HEK293T (cell line): ENCODE results near the gene TRHDE.

Experiments used
- CTCF ChIA-PET: fragments of 350-600 bp; formaldehyde crosslinking; extraction: SDS; loops from one replicate; lab custom pipeline; 2021; ENCODE audit warnings: antibody characterized with exemption, inconsistent platforms; lab: Yijun Ruan, JAX
- POLR2A ChIA-PET: fragments of 350-600 bp; formaldehyde crosslinking; extraction: SDS; loops from one replicate; lab custom pipeline; 2020; ENCODE audit warnings: antibody characterized with exemption, inconsistent platforms; lab: Yijun Ruan, JAX
- DNase-seq: peaks from one replicate; pipeline ENCODE4 v3.0.0; 2012; ENCODE audit warnings: mixed read lengths; ENCODE audit errors: extremely low spot score
- ARNT ChIP-seq: fragments of 450-650 bp; IDR thresholded peaks from 2 replicates; pipeline ENCODE4 v1.6.1; 2017; ENCODE audit warnings: mild to moderate bottlenecking
- BHLHE40 ChIP-seq: fragments of 450-650 bp; IDR thresholded peaks from 2 replicates; pipeline ENCODE4 v1.6.1; 2016; ENCODE audit warnings: mild to moderate bottlenecking, moderate library complexity, borderline replicate concordance
- CTBP1 ChIP-seq: fragments of 450-650 bp; IDR thresholded peaks from 2 replicates; pipeline ENCODE4 v1.6.1; 2016; ENCODE audit warnings: borderline replicate concordance
- ELF4 ChIP-seq: fragments of 450-650 bp; IDR thresholded peaks from 2 replicates; pipeline ENCODE4 v1.6.1; 2017; ENCODE audit warnings: antibody characterized with exemption
- FOXA1 ChIP-seq: fragments of 450-650 bp; IDR thresholded peaks from 2 replicates; pipeline ENCODE4 v1.6.1; 2016; ENCODE audit warnings: mild to moderate bottlenecking
- FOXK2 ChIP-seq: fragments of 450-650 bp; IDR thresholded peaks from 2 replicates; pipeline ENCODE4 v1.6.1; 2016; ENCODE audit warnings: mild to moderate bottlenecking
- FOXM1 ChIP-seq: fragments of 450-650 bp; IDR thresholded peaks from 2 replicates; pipeline ENCODE4 v1.6.1; 2017; ENCODE audit warnings: mild to moderate bottlenecking, borderline replicate concordance
- HDGF ChIP-seq: fragments of 450-650 bp; IDR thresholded peaks from 2 replicates; pipeline ENCODE4 v1.6.1; 2017; ENCODE audit warnings: antibody characterized with exemption, borderline replicate concordance
- L3MBTL2 ChIP-seq: fragments of 450-650 bp; conservative IDR thresholded peaks from 2 replicates; pipeline ENCODE4 v1.6.1; 2016; ENCODE audit warnings: mild to moderate bottlenecking
- LEF1 ChIP-seq: fragments of 450-650 bp; IDR thresholded peaks from 2 replicates; pipeline ENCODE4 v1.6.1; 2017; ENCODE audit warnings: mild to moderate bottlenecking, borderline replicate concordance
- NFRKB ChIP-seq: fragments of 450-650 bp; IDR thresholded peaks from 2 replicates; pipeline ENCODE4 v1.6.1; 2016; ENCODE audit warnings: mild to moderate bottlenecking, moderate library complexity
- PKNOX1 ChIP-seq: fragments of 450-650 bp; IDR thresholded peaks from 2 replicates; pipeline ENCODE4 v1.6.1; 2016
- SP1 ChIP-seq: fragments of 450-650 bp; IDR thresholded peaks from 2 replicates; pipeline ENCODE4 v1.6.1; 2017
- SUZ12 ChIP-seq: fragments of 450-650 bp; IDR thresholded peaks from 2 replicates; pipeline ENCODE4 v1.6.1; 2016; ENCODE audit warnings: mild to moderate bottlenecking
- TARDBP ChIP-seq: fragments of 450-650 bp; IDR thresholded peaks from 2 replicates; pipeline ENCODE4 v1.6.1; 2016
- ZNF384 ChIP-seq: fragments of 450-650 bp; IDR thresholded peaks from 2 replicates; pipeline ENCODE4 v1.6.1; 2016

The TRHDE gene

GRCh38 chr12:72291175-72291574 is 19.0 kb downstream of the TRHDE start:
- no peak for DNase-seq
- TF ChIP-seq BHLHE40, result no peak
- POLR2A ChIA-PET, result no interaction called here
- CTCF ChIA-PET, result no interaction called here

GRCh38 chr12:72293701-72294100 is 21.5 kb downstream of the TRHDE start:
- ChIA-PET CTCF (no interaction called here), POLR2A (no interaction called here)
- DNase-seq, result no peak
- no peak for TF ChIP-seq BHLHE40
- TF ChIP-seq CTBP1, result no peak
- no peak for TF ChIP-seq L3MBTL2
- TF ChIP-seq FOXK2, result no peak
- TF ChIP-seq HDGF, result no peak
- no peak for TF ChIP-seq ZNF384
- no peak for TF ChIP-seq ARNT
- TF ChIP-seq NFRKB, result no peak
- no peak for TF ChIP-seq SUZ12
- TF ChIP-seq FOXA1, result no peak
- no peak for TF ChIP-seq ELF4
- TF ChIP-seq PKNOX1, result no peak
- TF ChIP-seq LEF1, result no peak

- TF ChIP-seq LEF1 (no peak), BHLHE40 (no peak), HDGF (no peak), CTBP1 (no peak), ELF4 (no peak), FOXM1 (no peak), NFRKB (no peak), PKNOX1 (no peak), FOXK2 (no peak), SUZ12 (no peak), FOXA1 (no peak), SP1 (no peak), ZNF384 (no peak), L3MBTL2 (no peak), TARDBP (no peak), ARNT (no peak)
- POLR2A ChIA-PET, result no interaction called here
- CTCF ChIA-PET, result no interaction called here
Measured at GRCh38 chr12:72295101-72295500, 22.9 kb downstream of the TRHDE start.

GRCh38 chr12:72295744-72296143 is 23.6 kb downstream of the TRHDE start:
- ChIA-PET POLR2A (no interaction called here), CTCF (interaction anchor here (0.6 kb wide), 1 partner anchor 87 kb away, joined by 3 read pairs; no protein-coding TSS in a partner anchor)
- no peak for DNase-seq
- TF ChIP-seq NFRKB, result no peak
- TF ChIP-seq FOXM1, result no peak
- no peak for TF ChIP-seq SUZ12
- TF ChIP-seq TARDBP, result no peak
- TF ChIP-seq CTBP1, result no peak
- no peak for TF ChIP-seq PKNOX1
- TF ChIP-seq FOXA1, result no peak
- TF ChIP-seq ARNT, result no peak
- no peak for TF ChIP-seq L3MBTL2
- no peak for TF ChIP-seq BHLHE40
- TF ChIP-seq HDGF, result no peak
- TF ChIP-seq FOXK2, result no peak
- TF ChIP-seq LEF1, result no peak
- no peak for TF ChIP-seq ZNF384
- TF ChIP-seq ELF4, result no peak

More at GRCh38 chr12:72295101-72295500, 22.9 kb downstream of the TRHDE start:
- no peak for DNase-seq

GRCh38 chr12:72296389-72296788 is 24.2 kb downstream of the TRHDE start:
- DNase-seq, result no peak
- ChIA-PET POLR2A (no interaction called here), CTCF (interaction anchor here (0.6 kb wide), 1 partner anchor 87 kb away, joined by 3 read pairs; no protein-coding TSS in a partner anchor)
- no peak for TF ChIP-seq SUZ12
- no peak for TF ChIP-seq TARDBP
- TF ChIP-seq SP1, result no peak
- no peak for TF ChIP-seq ELF4
- no peak for TF ChIP-seq FOXA1
- no peak for TF ChIP-seq BHLHE40
- TF ChIP-seq L3MBTL2, result no peak
- TF ChIP-seq HDGF, result no peak
- no peak for TF ChIP-seq LEF1
- no peak for TF ChIP-seq FOXK2
- TF ChIP-seq CTBP1, result no peak
- no peak for TF ChIP-seq ZNF384
- no peak for TF ChIP-seq ARNT

- TF ChIP-seq ELF4 (no peak), L3MBTL2 (no peak), TARDBP (no peak), NFRKB (no peak), ARNT (no peak), FOXM1 (no peak), BHLHE40 (no peak), HDGF (no peak), LEF1 (no peak), ZNF384 (no peak), FOXK2 (no peak), SUZ12 (no peak), SP1 (no peak), PKNOX1 (no peak), FOXA1 (no peak), CTBP1 (no peak)
- ChIA-PET POLR2A (no interaction called here), CTCF (no interaction called here)
- no peak for DNase-seq
Measured at GRCh38 chr12:72297666-72298065, 25.5 kb downstream of the TRHDE start.
